ENCODE data around the gene ATP9A.
"Not testable (repeated sequence)": the region's sequence is repeated elsewhere in the genome, so short reads cannot be mapped to it uniquely, and the experiment has no call there.

Gene ATP9A

GRCh38 chr20:51738877-51739447 lies 29.2 kb downstream of the ATP9A start:
- no peak overlapping the region for H3K4me3 ChIP-seq (IDR thresholded peaks at IDR 0.05; ENCODE audit: insufficient read depth, low read depth, low read length)
- H3K4me2 ChIP-seq, result no peak overlapping the region
- no peak overlapping the region for H2AFZ ChIP-seq (ENCODE audit: low read depth)
- H3K27ac ChIP-seq, result no peak overlapping the region
- no peak for TF ChIP-seq CTCF (conservative IDR thresholded peaks at IDR 0.05; ENCODE audit: low read depth, low read length)
- no peaks in the 10 kb centered on the region for H3K27me3 ChIP-seq (ENCODE audit: insufficient read depth, low read depth)
- H3K79me2 ChIP-seq (ENCODE audit: insufficient read depth, low read depth), result no peaks in the 10 kb centered on the region
- no peaks in the 10 kb centered on the region for H3K4me1 ChIP-seq (ENCODE audit: low read depth, poor library complexity, severe bottlenecking)
- H3K9ac ChIP-seq, result no peak overlapping the region
- H4K20me1 ChIP-seq (ENCODE audit: insufficient read depth), result no peaks in the 10 kb centered on the region
- no peaks in the 10 kb centered on the region for H3K36me3 ChIP-seq (ENCODE audit: insufficient read depth)

GRCh38 chr20:51738261-51738660 lies 29.9 kb downstream of the ATP9A start:
- H3K4me1 ChIP-seq (ENCODE audit: low read depth, poor library complexity, severe bottlenecking); H3K9ac ChIP-seq; H3K4me2 ChIP-seq; H3K79me2 ChIP-seq (ENCODE audit: insufficient read depth, low read depth); H3K27ac ChIP-seq; H2AFZ ChIP-seq (ENCODE audit: low read depth); H3K4me3 ChIP-seq (IDR thresholded peaks at IDR 0.05; ENCODE audit: insufficient read depth, low read depth, low read length); H3K27me3 ChIP-seq (ENCODE audit: insufficient read depth, low read depth); H3K36me3 ChIP-seq (ENCODE audit: insufficient read depth); H4K20me1 ChIP-seq (ENCODE audit: insufficient read depth): not testable (repeated sequence)

GRCh38 chr20:51736947-51737346 lies 31.2 kb downstream of the ATP9A start:
- H3K27me3 ChIP-seq (ENCODE audit: insufficient read depth, low read depth), result no peaks in the 10 kb centered on the region
- no peak overlapping the region for H2AFZ ChIP-seq (ENCODE audit: low read depth)
- H3K9ac ChIP-seq, result no peak overlapping the region
- no peaks in the 10 kb centered on the region for H3K4me1 ChIP-seq (ENCODE audit: low read depth, poor library complexity, severe bottlenecking)
- H3K4me2 ChIP-seq, result no peak overlapping the region
- H4K20me1 ChIP-seq (ENCODE audit: insufficient read depth), result no peaks in the 10 kb centered on the region
- H3K79me2 ChIP-seq (ENCODE audit: insufficient read depth, low read depth), result no peaks in the 10 kb centered on the region
- no peak for TF ChIP-seq CTCF (conservative IDR thresholded peaks at IDR 0.05; ENCODE audit: low read depth, low read length)
- H3K27ac ChIP-seq, result no peak overlapping the region
- H3K36me3 ChIP-seq (ENCODE audit: insufficient read depth), result no peaks in the 10 kb centered on the region
- H3K4me3 ChIP-seq (IDR thresholded peaks at IDR 0.05; ENCODE audit: insufficient read depth, low read depth, low read length), result no peak overlapping the region

DNA sequence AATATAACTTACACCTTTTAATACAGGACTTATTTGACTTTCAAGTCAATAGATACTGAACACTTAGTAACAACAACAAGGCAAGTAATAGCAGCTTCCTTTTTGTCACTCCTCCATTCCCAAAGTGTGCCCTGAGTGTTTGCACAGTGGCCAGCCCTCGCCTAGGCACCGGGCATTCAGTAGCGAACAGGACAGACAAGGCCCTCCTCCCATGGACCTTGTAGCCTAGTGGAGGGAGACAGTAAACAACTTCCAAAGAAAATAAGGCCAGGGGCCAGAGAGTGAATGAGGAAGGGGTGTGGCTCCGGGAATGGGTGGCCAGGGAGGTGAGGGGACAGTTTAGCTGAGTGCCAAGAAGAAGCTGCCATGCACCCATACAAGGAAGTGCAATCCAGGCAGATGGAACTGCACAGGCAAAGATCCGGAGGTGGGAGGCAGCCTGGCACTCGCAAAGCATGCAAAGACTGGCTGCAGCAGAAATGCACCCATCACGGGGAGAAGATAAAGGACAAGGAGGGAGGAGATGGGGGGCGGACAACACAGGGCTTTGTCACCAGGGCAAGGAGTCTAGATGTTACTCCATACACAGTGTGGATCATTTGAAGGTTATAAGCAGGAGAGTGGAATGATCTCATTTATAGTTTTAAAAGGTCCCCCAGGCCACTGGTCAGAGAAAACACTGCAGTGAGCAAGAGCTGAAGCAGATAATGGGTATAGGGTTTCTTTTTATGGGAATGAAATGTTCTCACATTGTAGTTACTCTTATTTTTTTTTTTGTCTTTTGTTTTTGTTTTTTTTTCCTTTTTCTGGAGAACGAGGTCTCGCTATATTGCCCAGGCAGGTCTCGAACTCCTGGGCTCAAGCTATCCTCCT lies 32.2 kb downstream of the ATP9A start:
- no peaks in the 10 kb centered on the region for H4K20me1 ChIP-seq (ENCODE audit: insufficient read depth)
- no peaks in the 10 kb centered on the region for H3K79me2 ChIP-seq (ENCODE audit: insufficient read depth, low read depth)
- no peaks in the 10 kb centered on the region for H3K27me3 ChIP-seq (ENCODE audit: insufficient read depth, low read depth)
- H2AFZ ChIP-seq (ENCODE audit: low read depth), result no peak overlapping the region
- H3K36me3 ChIP-seq (ENCODE audit: insufficient read depth), result no peaks in the 10 kb centered on the region
- H3K4me2 ChIP-seq, result no peak overlapping the region
- no peaks in the 10 kb centered on the region for H3K4me1 ChIP-seq (ENCODE audit: low read depth, poor library complexity, severe bottlenecking)
- TF ChIP-seq CTCF (conservative IDR thresholded peaks at IDR 0.05; ENCODE audit: low read depth, low read length), result no peak
- no peak overlapping the region for H3K4me3 ChIP-seq (IDR thresholded peaks at IDR 0.05; ENCODE audit: insufficient read depth, low read depth, low read length)
- no peak overlapping the region for H3K9ac ChIP-seq
- H3K27ac ChIP-seq, result no peak overlapping the region

Data from KMS-11 (cell line).